HFFc6 (cell line): Measurements from ENCODE around the gene BDKRB1. TPM values are rescaled to one million over a fixed set of nuclear protein-coding genes. Genes with fewer than 3 reads are reported as not detected.

Experiments
- DNase-seq: peaks from one replicate; pipeline ENCODE4 v3.0.0-alpha.2; 2018
- H3K27ac Mint-ChIP-seq: 2 replicates; pipeline ENCODE4 v1.8.0; 2020; ENCODE audit warnings: mild to moderate bottlenecking, mixed read lengths
- H3K27me3 Mint-ChIP-seq: 2 replicates; pipeline ENCODE4 v1.8.0; 2021; ENCODE audit warnings: mild to moderate bottlenecking, moderate library complexity, mixed read lengths; ENCODE audit not compliant: insufficient read depth
- H3K36me3 Mint-ChIP-seq: 2 replicates; pipeline ENCODE4 v1.8.0; 2021; ENCODE audit warnings: low read depth, mixed read lengths
- H3K4me1 Mint-ChIP-seq: 2 replicates; pipeline ENCODE4 v1.8.0; 2020; ENCODE audit warnings: low read depth, mixed read lengths
- H3K4me3 Mint-ChIP-seq: 2 replicates; pipeline ENCODE4 v1.8.0; 2020; ENCODE audit warnings: mild to moderate bottlenecking, moderate library complexity, mixed read lengths
- H3K9me3 Mint-ChIP-seq: 2 replicates; pipeline ENCODE4 v1.8.0; 2020; ENCODE audit warnings: mild to moderate bottlenecking, mixed read lengths
- CTCF ChIP-seq: fragments of 200-600 bp; sonication (generic); IDR thresholded peaks from 2 replicates; pipeline ENCODE4 v1.5.0; 2021; ENCODE audit warnings: antibody characterized with exemption, mild to moderate bottlenecking
- total RNA-seq, 6 experiments: library from RNA; stranded (reverse); fragmentation: NEBNext Ultra II Directional; extraction: Animal tissue kit (Norgen Biotek cat#: 25700); gene quantifications; 2 replicates in 1 of 6; 3 replicates in 5 of 6; pipeline ENCODE4 v1.2.3, GENCODE V29; 2021

BDKRB1 gene
- total RNA-seq, 6 experiments from 2014 or later = 41.5 to 67.8 (median 59.2) TPM

DNA sequence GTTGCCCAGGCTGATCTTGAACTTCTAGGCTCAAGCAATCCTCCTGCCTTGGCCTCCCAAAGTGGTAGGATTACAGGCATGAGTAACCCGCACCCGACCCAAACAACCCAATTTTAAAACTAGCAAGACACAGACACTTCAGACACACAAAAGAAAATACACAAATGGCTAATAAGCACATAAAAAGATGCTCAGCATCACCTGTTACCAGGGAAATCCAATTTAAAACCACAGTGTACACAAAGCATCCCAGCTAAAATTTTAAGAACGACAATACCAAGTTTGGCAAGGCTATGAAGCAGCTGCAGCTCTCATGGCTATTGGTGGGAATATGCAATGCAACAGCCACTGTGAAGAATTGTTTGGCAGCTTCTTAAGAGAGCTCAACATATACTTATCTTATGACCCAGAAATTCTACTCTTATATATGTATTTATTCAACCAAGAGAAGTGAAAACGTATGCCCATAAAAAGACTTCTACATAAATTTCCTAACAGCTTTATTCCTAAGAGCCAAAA lies 42.0 kb downstream of the BDKRB1 start:
- Mint-ChIP-seq H3K27me3 (no peaks in the 10 kb centered on the region), H3K9me3 (no peaks in the 10 kb centered on the region), H3K4me1 (peaks cover 5% of the 10 kb centered on the region), H3K36me3 (no peaks in the 10 kb centered on the region), H3K4me3 (no peak overlapping the region), H3K27ac (no peak overlapping the region)
- no peak for DNase-seq
- TF ChIP-seq CTCF = no peak

- Mint-ChIP-seq H3K4me3 (no peak overlapping the region), H3K9me3 (no peaks in the 10 kb centered on the region), H3K27me3 (no peaks in the 10 kb centered on the region), H3K36me3 (no peaks in the 10 kb centered on the region), H3K27ac (no peak overlapping the region), H3K4me1 (no peaks in the 10 kb centered on the region)
- no peak for TF ChIP-seq CTCF
- DNase-seq = no peak
These were observed 43.4 kb downstream of the BDKRB1 start for GRCh38 chr14:96299441-96299840.

GRCh38 chr14:96303981-96304380 lies 48.0 kb downstream of the BDKRB1 start:
- H3K27ac Mint-ChIP-seq = no peak overlapping the region
- H3K4me1 Mint-ChIP-seq = no peaks in the 10 kb centered on the region
- no peak for DNase-seq
- TF ChIP-seq CTCF = no peak
- no peak overlapping the region for H3K4me3 Mint-ChIP-seq
- no peaks in the 10 kb centered on the region for H3K27me3 Mint-ChIP-seq
- no peaks in the 10 kb centered on the region for H3K36me3 Mint-ChIP-seq
- no peaks in the 10 kb centered on the region for H3K9me3 Mint-ChIP-seq

GRCh38 chr14:96304956-96305355 lies 48.9 kb downstream of the BDKRB1 start:
- Mint-ChIP-seq H3K27ac (no peak overlapping the region), H3K4me1 (no peaks in the 10 kb centered on the region), H3K36me3 (no peaks in the 10 kb centered on the region), H3K9me3 (no peaks in the 10 kb centered on the region), H3K27me3 (no peaks in the 10 kb centered on the region), H3K4me3 (no peak overlapping the region)
- peak; percentile 50 for TF ChIP-seq CTCF
- no peak for DNase-seq

- no peaks in the 10 kb centered on the region for H3K4me1 Mint-ChIP-seq
- TF ChIP-seq CTCF = no peak
- DNase-seq = no peak
- H3K27me3 Mint-ChIP-seq = no peaks in the 10 kb centered on the region
- H3K27ac Mint-ChIP-seq = no peak overlapping the region
- no peaks in the 10 kb centered on the region; the same call in 1 of the 2 replicates for H3K36me3 Mint-ChIP-seq
- H3K9me3 Mint-ChIP-seq = no peaks in the 10 kb centered on the region
- H3K4me3 Mint-ChIP-seq = no peak overlapping the region
These were observed 51.4 kb downstream of the BDKRB1 start for GRCh38 chr14:96307434-96307833.
